ENCODE data around the gene ATP5PB.

The ATP5PB gene

DNA sequence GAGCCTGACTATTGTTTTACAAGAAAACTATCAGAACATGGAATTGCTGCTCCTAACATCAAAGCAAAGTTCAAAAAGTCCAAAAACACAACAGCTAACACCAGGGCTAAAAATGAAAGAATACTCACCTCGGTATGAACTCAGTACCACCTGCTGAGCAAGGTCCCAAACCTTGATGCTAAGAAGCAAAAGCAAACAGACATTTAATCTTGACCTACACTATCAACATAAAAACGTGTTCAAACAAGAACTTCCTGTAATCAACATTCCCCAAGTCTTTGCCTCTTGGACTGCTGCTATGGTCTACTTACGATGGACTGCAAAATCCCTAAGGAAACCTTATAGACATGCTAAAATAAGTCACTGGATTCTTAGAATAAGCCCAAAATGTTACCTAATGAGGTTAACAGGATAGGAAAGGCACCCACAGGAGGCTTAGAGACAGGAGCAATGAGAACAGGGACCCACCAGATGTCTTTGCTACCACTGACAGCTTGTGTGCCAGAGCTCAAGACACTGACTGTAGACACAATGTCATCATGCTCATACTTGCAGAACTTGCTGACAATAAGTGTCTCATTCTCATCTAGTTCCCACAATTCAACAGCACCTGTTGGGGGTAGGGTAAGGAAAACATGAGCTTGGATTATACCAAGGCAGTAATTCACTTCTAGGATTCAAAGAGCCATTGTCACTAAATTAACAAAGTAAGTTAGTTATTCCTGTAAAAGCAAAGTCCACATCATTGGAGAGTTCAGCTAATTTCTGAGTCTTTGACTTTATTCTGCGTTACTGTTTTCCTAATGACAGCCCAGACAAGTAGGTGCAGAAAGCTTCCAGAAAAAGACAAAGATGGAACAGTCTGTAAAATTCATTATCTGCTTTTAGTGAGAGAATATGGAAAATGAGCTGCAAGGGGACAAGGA is 2.0 kb upstream of the ATP5PB start:
- DNase-seq = no peak

DNA sequence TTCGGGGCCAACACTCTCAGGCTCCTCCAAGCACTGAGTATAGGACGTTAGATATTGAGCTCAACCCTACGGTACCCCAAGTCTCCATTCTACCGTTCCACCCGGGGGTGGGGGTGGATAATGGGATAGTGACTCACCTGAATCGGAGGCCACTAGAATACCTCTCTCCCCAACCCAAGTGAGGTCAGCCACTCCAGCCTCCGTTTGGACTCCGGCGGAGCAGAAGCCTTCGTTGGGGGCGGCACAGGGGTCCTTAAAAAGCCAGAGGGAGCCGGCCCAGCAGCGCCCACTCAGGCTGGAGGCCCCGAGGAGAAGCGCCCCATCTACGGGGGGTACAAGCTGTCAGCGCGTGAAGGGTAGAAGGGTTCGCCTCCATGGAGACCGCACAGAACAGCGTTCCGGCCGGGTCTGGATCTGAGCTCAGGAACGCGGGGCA is 764 bp upstream of the ATP5PB start:
- DNase-seq = no peak

DNA sequence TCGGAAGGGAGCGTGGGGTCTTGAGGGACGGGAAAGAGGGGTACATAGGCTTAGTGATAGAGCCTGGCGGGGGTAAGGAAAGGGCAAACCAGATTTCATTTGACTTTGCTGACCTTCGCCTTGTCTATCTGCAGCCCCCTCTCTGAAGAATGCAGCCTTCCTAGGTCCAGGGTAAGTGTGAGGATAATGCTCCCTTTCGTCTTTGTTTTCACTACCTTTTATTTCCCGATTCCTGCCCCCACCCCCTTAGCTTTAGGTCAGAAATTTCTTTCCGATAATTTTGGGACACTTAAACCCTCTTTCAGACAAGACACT is 396 bp downstream of the ATP5PB start:
- DNase-seq = no peak

GRCh38 chr1:111450185-111450584 is 921 bp downstream of the ATP5PB start:
- DNase-seq = no peak

- DNase-seq = no peak
Observed at GRCh38 chr1:111452581-111452980, 3.3 kb downstream of the ATP5PB start.

DNA sequence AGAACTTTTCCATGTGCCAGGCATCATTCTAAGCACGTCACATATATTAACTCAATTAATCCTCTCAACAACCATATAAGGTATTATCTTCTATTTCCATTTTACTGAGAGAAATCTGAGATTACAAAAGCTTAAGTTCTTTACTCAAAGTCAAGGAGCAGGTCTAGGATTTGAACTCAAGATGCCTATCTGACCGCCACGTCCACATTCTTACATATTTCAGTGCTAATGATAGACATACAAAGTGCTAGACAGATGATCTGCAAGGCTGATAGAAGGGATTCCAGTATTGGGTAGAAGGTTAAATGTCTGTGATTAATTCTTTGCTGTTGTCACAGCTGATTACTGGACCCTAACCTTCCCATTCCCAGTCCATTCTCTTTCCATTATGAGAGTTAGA is 4.4 kb downstream of the ATP5PB start:
- DNase-seq = no peak

GRCh38 chr1:111454859-111455641 is 5.8 kb downstream of the ATP5PB start:
- no peak for DNase-seq

DNA sequence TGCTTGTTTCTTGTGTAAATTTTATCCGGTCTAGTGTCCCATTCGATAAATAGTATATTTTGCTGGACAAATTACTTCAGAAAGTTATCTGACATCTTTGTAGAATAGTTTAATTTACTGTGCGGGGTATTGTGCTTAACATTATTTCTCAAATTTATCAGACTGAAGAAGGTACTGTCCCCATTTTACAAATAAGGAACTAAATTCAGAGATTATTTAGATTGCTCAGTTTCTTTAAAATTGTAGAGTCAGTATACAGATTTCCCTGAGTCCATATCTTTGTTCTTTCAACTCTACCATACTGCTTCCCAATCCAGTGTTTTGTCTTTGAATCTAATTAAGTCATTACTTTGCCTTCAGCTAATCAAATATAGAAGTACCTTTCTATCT is 6.4 kb downstream of the ATP5PB start:
- no peak for DNase-seq

DNA sequence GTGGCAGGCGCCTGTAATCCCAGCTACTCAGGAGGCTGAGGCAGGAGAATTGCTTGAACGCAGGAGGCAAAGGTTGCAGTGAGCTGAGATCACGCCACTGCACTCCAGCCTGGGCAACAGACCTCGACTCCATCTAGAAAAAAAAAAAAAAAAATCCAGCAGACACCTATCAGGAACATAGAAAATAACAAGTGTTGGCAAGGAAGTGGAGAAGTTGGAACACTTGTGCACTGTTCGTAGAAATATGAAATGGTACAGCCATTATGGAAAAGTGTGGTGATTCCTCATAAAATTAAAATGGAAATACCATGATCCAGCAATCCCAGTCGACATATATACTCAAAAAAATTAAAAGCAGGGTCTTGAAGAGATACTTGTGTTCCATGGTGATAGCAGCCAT is 12.5 kb downstream of the ATP5PB start:
- DNase-seq = no peak

DNA sequence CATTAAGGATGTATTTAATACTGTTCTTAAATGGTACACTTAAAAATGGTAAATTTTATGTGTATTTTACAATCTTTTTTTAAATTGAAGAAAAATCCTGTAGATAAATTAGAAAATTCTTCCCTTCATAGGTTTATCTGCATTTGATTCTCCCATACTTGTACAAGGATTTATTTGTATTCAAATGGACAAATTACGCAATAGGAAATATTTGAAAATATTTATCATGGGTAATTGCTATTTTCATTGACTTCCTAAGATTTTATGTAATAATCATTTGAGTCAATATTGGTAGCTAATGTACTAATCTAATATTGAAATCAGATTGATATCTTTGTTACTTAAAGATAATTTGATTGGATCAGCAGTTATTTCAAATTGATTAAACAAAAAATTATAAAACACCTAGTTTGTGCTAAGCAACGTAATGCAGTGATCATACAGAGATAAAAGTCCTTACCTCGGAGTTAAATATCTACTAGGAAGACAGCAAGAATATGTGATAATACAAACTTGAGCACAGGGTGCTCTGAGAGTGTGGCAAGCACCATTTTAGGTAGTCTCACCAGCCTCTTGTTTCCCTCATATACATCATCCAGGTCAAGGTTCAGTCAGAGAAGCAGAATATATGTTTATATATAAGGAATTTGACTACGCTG is 13.2 kb downstream of the ATP5PB start:
- no peak for DNase-seq

- DNase-seq = peak; percentile 75
Observed at GRCh38 chr1:111463029-111463683, 13.9 kb downstream of the ATP5PB start.

GRCh38 chr1:111465754-111466153 is 16.5 kb downstream of the ATP5PB start:
- no peak for DNase-seq

DNA sequence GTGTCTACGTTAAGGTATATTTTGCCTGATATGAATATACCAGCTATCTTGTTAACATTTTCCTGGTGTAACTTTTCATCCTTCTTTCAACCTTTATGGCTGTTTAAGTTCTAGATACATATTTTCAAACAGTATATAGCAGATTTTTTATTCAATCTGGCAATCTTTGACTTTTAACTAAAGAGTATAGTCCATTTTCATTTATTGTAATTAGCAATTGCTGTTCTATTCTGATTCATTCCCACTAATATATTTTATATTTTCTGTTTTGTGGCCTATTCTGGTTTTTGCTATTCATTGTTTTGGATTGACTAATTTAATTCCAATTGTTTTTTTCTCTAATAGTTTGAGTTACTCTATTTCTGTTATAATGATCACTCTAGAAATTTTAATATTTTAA is 17.2 kb downstream of the ATP5PB start:
- no peak for DNase-seq

DNA sequence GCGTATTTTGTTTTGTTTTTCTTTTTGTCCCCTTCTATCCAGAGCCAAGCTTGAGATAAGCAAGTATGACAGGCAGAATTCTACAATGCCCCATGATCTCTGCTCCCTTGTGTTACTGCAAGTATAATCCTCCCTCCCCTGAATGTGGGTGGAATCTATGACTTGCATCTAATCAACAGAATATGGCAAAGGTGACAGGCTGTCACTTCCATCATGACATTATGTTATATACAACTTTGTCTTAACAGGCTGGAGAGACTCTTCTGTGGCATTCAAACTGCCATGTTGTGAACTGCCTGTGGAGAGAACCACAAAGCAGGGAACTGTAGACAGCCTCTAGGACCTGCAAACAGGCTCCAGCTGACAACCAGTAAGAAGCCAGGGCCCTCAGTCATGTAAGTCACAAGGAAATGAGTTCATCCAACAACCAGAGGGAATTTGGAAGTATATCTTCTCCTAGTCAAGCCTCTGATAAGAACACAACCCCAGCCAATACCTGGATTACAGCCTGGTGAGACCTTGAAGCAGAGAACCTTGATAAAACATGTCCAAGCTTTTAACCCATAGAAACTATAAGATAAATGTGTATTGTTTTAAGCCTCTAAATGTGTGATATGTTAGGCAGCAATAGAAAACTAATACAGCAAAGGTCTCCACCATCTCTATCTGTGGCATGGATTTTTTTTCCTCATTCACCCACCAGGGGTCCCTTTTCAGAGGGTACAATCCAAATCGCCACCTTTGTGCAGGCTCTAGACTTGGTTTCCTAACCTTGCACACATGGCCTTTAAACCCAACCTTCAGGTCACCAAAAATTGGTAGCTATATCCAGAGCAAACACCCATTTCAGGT is 18.8 kb downstream of the ATP5PB start:
- DNase-seq = peak; percentile 46

DNA sequence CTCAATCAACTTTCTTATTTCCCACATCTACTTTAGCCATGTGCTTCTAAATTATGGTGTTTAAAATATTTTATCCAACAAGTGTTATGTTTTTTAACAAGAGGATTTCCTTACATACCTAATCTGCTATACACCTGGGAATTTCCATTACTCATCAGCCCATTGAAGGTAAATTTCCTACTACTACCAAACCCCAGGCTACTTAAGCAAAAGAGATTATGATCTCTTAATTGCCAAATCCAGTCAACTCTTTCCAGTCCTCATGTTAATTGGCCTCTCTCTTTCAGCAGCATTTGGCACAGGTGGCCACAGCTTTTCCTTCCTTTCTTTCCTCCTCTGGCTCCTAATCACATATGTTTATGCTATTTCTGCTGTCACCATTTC is 19.4 kb downstream of the ATP5PB start:
- no peak for DNase-seq

DNA sequence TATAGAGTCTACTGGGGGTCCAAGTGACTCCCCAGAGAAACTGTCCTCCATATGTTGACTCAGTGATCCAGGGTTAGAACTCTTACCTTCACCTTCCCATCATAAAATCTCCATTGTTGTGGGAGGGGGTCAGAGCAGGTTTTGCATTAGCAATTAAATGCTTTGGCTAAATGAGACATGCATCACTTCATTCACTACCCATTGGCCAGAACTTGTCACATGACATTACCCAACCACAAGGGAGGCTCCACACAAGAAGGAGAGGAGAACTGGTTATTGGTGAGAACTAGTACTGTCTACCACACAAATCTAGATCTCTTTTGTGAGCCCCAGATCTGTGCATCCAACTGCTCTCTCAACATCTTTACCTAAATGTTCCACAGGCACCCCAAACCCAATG is 20.3 kb downstream of the ATP5PB start:
- no peak for DNase-seq

DNA sequence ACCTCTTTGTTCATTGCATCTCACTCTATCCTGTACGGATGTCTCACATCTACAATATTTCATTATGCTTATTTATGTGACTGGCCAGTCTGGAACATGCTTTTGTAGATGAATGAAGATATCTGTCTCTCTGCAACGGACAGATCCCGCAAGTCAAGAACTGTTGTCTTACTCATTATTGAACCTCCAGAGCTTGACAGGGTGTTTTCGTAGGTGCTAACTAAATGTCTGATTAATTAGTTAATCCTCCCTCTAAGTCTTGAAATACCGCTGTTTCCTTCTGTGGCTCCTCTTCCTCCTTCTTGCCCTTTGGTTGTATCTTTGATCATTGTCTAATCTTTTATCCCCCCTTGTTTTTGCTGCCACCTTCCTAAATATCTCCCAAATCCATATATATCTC is 21.3 kb downstream of the ATP5PB start:
- DNase-seq = no peak

DNA sequence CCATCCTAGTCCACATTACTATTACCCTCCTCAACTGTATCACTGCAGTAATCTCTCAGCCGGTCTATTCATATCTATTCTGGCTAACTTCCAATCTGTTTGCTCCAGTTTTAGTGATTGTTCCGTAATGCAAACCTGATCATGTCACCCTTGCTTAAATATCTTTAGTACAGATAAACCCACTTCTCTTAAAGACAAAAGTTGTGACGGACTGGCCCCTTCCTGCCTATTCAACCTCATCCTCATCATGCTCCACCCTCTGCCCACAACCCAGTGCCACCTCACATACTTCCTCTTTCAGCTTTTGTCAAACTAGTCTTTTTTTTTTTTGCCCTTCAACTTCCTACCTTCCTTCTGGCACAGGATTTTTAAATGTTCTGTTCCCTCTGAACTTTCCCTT is 21.7 kb downstream of the ATP5PB start:
- DNase-seq = peak; percentile 89

- DNase-seq = no peak
Observed at GRCh38 chr1:111471538-111471937, 22.3 kb downstream of the ATP5PB start.

GRCh38 chr1:111474106-111474505 is 24.8 kb downstream of the ATP5PB start:
- DNase-seq = no peak

DNA sequence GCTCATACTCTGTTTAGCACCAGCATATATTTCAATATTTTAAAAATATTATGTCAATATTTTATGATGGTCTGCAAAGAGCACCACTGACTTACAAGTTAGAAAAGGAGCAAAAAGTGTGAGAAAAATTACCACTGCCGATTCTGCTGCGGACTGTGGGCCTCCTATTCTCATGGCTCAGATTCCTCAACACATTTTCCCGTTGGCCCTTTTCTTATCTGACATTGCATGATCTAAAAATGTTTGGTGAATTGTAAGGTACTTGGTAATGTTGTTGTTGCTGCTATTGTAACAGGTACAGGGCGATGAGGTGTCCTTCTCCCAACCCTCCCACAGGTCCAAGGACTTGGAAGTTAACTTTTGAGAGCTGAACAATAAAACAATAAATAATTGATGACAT is 25.3 kb downstream of the ATP5PB start:
- DNase-seq = no peak

DNA sequence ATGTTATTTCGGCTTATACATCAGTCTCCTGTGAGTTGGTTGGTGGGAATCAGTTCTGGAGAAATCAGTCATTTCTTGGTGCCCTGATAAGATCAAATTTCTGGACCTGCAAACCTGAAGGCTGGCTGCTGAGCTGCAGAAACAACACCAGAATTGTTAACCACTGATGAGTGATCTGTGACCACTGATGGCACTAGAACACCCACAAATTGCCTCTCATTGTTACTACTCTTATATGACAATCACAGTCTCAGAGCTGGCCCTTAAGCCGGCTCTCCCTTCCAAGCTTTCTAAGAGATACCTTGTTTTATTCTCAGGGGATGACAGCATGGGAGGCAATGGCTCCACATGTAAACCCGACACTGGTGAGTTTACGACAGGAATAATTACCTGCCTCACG is 26.4 kb downstream of the ATP5PB start:
- DNase-seq = no peak

All from hematopoietic multipotent progenitor cell treated with erythropoietin and hydrocortisone succinate and interleukin-3 and kit ligand, for 6 days (in vitro differentiated cells).